ENCODE results near the gene KCNJ9.

- TF ChIP-seq CTCF (IDR thresholded peaks at IDR 0.05) (no peak), EZH2 (IDR thresholded peaks at IDR 0.05; ENCODE audit: borderline replicate concordance, insufficient read depth, low read depth, low read length, poor library complexity, severe bottlenecking) (no peak)
Observed at GRCh38 chr1:160099716-160100375, 18.5 kb downstream of the KCNJ9 start.
